ENCODE data around the gene BICRAL. TPM values are rescaled to one million over a fixed set of nuclear protein-coding genes. Genes with fewer than 3 reads are reported as not detected.
"Not testable (repeated sequence)": the region's sequence is repeated elsewhere in the genome, so short reads cannot be mapped to it uniquely, and the experiment has no call there.

Gene BICRAL
- total and polyA plus RNA-seq, 2 of the 4 experiments (the other 2 are of a cell fraction) = 4.0 to 6.1 TPM

- in situ Hi-C loops (cut with MboI; ENCODE audit: low sequenced_read_pairs) = loop anchor here (10.0 kb wide), 1 partner anchor 242 kb away; no protein-coding TSS in a partner anchor
These were observed 120.8 kb downstream of the BICRAL start for GRCh38 chr6:42902429-42903263.

More at GRCh38 chr6:42902429-42903263, 120.8 kb downstream of the BICRAL start:
- H3K56ac ChIP-seq (ENCODE audit: extremely low read depth, insufficient read depth, low read length); H2AK5ac ChIP-seq (ENCODE audit: low read depth, low read length); H3K27me3 ChIP-seq (ENCODE audit: control insufficient read depth, insufficient read depth, low read length); ATAC-seq (ENCODE audit: low read depth); H3K79me1 ChIP-seq (ENCODE audit: low read depth in 1 of 2, low read length in 2 of 2); H3K4ac ChIP-seq (ENCODE audit: low read depth, low read length); H3K4me2 ChIP-seq (ENCODE audit: low read depth, low read length); H3K27ac ChIP-seq (ENCODE audit: insufficient read depth, low read length); CTCF ChIA-PET; H3K9ac ChIP-seq (ENCODE audit: low read depth, low read length); dilution Hi-C loops (cut with HindIII; ENCODE audit: low sequenced_read_pairs, unreplicated experiment); H3K36me3 ChIP-seq (ENCODE audit: control insufficient read depth, insufficient read depth, low read length); DNase-seq; H3K23ac ChIP-seq (ENCODE audit: low read depth, low read length); H3K18ac ChIP-seq (ENCODE audit: low read depth, low read length); H4K5ac ChIP-seq (ENCODE audit: low read depth, low read length); H4K8ac ChIP-seq (ENCODE audit: low read depth in 2 of 2, low read length in 2 of 2); H3K14ac ChIP-seq (replicated peaks; ENCODE audit: low read depth, low read length); H2BK120ac ChIP-seq (ENCODE audit: low read depth, low read length); H4K91ac ChIP-seq (ENCODE audit: insufficient read depth, low read depth, low read length); H2BK5ac ChIP-seq (ENCODE audit: low read depth, low read length, poor library complexity, severe bottlenecking); H3K9me1 ChIP-seq (ENCODE audit: insufficient read depth, low read length); H3K4me1 ChIP-seq (ENCODE audit: control insufficient read depth, insufficient read depth, low read length); H2BK20ac ChIP-seq (ENCODE audit: low read depth, low read length); BruUV-seq (replicated peaks); H2AFZ ChIP-seq (replicated peaks; ENCODE audit: low read length, poor library complexity); H3K9me3 ChIP-seq (ENCODE audit: control insufficient read depth, insufficient read depth, low read length); H3K4me3 ChIP-seq (ENCODE audit: insufficient read depth, low read depth, low read length); H2AK9ac ChIP-seq (replicated peaks; ENCODE audit: low read depth, low read length, poor library complexity); H2BK15ac ChIP-seq (ENCODE audit: low read depth, low read length); POLR2A ChIA-PET (ENCODE audit: unreplicated experiment); H4K20me1 ChIP-seq (ENCODE audit: insufficient read depth, low read length): not testable (repeated sequence)
- 100% methylated on average over 2 of the region's 22 CpGs; no CpG with 5 or more reads in 1 of the 2 experiments for WGBS, 2 experiments (ENCODE audit: extremely low coverage in 2 of 2, insufficient read length in 1 of 2)
- intact Hi-C loops (cut with micrococcal nuclease) = loop anchor here (5.0 to 10.0 kb wide), 2 partner anchors 75 to 432 kb away; partner anchors contain the start of gene PEX6
